ENCODE measurements around the gene SAG. TPM values are rescaled to one million over a fixed set of nuclear protein-coding genes. Genes with fewer than 3 reads are reported as not detected.

The SAG gene
- total RNA-seq, 8 experiments from 2014 or later: 0.16 to 10.3 (median 1.7) TPM; not detected in 1

DNA sequence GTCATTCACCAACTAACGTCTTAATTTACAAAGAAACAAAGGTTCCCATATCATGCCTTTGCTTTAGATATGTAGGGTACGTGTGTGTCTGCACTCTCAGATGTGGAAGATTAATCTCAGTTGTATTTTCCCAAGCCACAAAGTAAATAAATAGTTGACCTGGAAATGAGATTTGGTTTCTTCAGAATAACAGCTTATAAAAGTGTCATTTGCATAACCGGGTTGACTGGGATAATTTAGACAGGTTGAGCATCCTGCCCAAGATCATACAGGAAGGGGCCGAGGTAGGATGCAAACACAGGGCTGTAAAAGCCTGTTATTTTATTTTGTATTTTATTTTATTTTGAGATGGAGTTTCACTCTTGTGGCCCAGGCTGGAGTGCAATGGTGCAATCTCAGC lies 36.7 kb upstream of the SAG start:
- in situ Hi-C loops (cut with MboI; ENCODE audit: low pct_unique_long_range_greater_than_20kb in 2 of 9, low sequenced_read_pairs in 9 of 9, unreplicated experiment in 9 of 9): loop anchor here in 6 of 9 experiments (25.0 kb wide), 2 partner anchors 409 to 659 kb away; partner anchors contain the start of gene SNORC (in 5 of the 6)
- Histone ChIP-seq H3K4me3 (no peak overlapping the region), H3K4me1 (replicated peaks in 1 of 2) (no peaks in the 10 kb centered on the region), H3K27ac (no peak overlapping the region)
- no peak for ATAC-seq (replicated peaks in 6 of 8)
- 80 to 100% (median 94%) methylated on average over 1 to 4 of the region's 4 CpGs; no CpG with 5 or more reads in 2 of the 10 experiments for WGBS, 10 experiments

DNA sequence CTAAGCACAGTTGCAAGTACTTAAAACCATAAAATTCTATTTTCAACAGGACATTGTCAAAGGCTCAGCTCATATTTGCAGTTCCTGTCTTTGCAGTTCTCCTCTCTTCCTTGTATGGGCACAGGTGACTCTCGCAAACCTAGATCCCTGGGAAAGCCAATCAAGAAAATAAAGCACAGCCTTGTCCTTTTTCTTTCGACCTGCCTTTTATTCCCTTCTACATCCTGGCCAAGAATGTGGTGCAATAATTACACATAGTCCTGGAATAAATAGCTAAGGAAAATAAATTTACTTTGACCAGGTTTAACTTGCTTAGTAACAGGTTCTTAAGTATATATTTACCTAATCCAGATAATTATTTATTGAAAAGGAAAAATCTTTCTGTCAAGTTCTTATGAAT lies 35.9 kb upstream of the SAG start:
- WGBS, 10 experiments: 75 to 100% (median 100%) methylated on average over 1 to 2 of the region's 2 CpGs; no CpG with 5 or more reads in 1 of the 10 experiments
- Histone ChIP-seq H3K27ac (no peak overlapping the region), H3K4me1 (replicated peaks in 1 of 2) (no peaks in the 10 kb centered on the region), H3K4me3 (no peak overlapping the region)
- ATAC-seq (replicated peaks in 6 of 8): no peak
- in situ Hi-C loops (cut with MboI; ENCODE audit: low pct_unique_long_range_greater_than_20kb in 2 of 9, low sequenced_read_pairs in 9 of 9, unreplicated experiment in 9 of 9): loop anchor here in 6 of 9 experiments (25.0 kb wide), 2 partner anchors 409 to 659 kb away; partner anchors contain the start of gene SNORC (in 5 of the 6)

DNA sequence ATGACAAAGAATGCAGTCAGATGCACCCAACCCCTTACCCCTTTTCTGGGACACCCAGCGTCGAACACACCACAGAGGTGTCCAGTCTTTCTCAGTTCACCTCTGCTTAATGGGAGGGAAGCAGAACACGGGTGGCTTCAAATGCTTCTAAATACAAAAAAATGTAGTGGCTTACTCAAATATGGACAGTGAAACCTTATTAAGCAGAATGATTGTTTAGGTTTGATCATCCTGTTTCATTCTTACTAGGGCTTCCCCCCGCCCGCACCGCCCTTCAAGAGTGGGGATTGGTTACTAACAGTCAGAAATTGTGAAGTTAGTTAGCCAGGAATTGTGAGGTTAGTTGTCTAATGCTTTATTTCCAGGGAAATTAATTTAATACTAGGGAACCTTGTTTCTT lies 34.5 kb upstream of the SAG start:
- in situ Hi-C loops (cut with MboI; ENCODE audit: low pct_unique_long_range_greater_than_20kb in 2 of 9, low sequenced_read_pairs in 9 of 9, unreplicated experiment in 9 of 9): loop anchor here in 6 of 9 experiments (25.0 kb wide), 2 partner anchors 411 to 661 kb away; partner anchors contain the start of gene SNORC (in 5 of the 6)
- Histone ChIP-seq H3K27ac (no peak overlapping the region), H3K4me3 (no peak overlapping the region), H3K4me1 (replicated peaks in 1 of 2) (no peaks in the 10 kb centered on the region)
- WGBS, 10 experiments: 67 to 100% (median 93%) methylated on average over 1 to 6 of the region's 6 CpGs; no CpG with 5 or more reads in 3 of the 10 experiments
- no peak for ATAC-seq (replicated peaks in 6 of 8)

DNA sequence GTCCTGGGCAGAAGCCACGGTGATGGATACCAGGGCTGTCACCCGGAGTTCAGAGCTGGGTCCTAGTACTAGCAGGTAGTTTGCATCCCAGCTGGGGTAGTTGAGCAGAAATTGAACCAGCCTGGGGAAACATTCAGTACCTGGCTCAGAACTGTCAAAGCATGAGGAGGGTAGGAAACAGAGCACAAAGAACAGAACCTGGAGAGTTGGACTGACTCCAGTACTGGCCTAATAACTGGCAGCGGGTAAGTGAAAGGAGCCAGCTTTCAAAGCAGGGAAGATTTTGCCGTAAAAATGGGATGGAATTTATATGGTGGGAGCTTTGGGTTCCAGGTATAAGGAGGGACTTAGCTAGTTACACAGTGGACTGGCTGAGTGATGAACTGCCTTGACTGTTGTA lies 32.4 kb upstream of the SAG start:
- in situ Hi-C loops (cut with MboI; ENCODE audit: low pct_unique_long_range_greater_than_20kb in 2 of 9, low sequenced_read_pairs in 9 of 9, unreplicated experiment in 9 of 9): no loop called here
- no peak for ATAC-seq (replicated peaks in 6 of 8)
- 60 to 94% (median 81%) methylated on average over 1 to 4 of the region's 4 CpGs; no CpG with 5 or more reads in 3 of the 10 experiments for WGBS, 10 experiments
- H3K4me1 ChIP-seq (replicated peaks in 1 of 2): no peaks in the 10 kb centered on the region
- H3K4me3 ChIP-seq: no peak overlapping the region
- no peak overlapping the region for H3K27ac ChIP-seq

GRCh38 chr2:233278921-233279320 lies 28.7 kb upstream of the SAG start:
- ATAC-seq (replicated peaks in 6 of 8): no peak
- H3K4me3 ChIP-seq: no peak overlapping the region
- in situ Hi-C loops (cut with MboI; ENCODE audit: low pct_unique_long_range_greater_than_20kb in 2 of 9, low sequenced_read_pairs in 9 of 9, unreplicated experiment in 9 of 9): no loop called here
- H3K4me1 ChIP-seq (replicated peaks in 1 of 2): no peaks in the 10 kb centered on the region
- 78 to 100% (median 94%) methylated on average over 1 to 2 of the region's 2 CpGs for WGBS, 10 experiments
- H3K27ac ChIP-seq: no peak overlapping the region

DNA sequence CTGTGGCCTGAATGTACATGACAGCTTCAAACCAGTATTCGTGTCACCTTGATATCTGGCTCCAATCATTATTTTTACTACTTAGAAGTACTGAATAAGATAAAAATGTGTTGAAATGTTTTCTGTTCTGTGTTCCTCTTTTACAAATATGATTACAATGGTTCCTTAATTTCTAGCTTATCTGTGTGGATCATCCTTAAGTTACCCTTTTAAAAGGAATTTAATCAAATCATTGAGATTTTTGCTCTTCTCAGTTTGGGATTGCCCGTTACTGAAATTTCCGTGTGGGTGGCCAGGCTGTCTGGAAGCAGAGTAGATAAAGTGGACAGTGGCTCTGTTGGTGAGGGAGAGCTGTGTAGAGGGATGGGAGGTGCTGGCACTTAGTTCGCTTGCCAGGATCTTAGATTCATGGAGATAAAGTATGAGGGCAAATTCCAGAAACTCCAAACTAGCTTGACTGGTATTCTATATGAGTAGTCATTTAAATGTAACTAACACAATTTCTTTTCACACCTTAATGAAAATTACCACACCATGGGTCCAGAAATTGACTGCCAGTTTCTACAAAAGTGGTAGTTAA lies 27.4 kb upstream of the SAG start:
- no peak for ATAC-seq (replicated peaks in 6 of 8)
- no peak overlapping the region for H3K4me3 ChIP-seq
- 73 to 100% (median 95%) methylated on average over 1 to 4 of the region's 4 CpGs for WGBS, 10 experiments
- in situ Hi-C loops (cut with MboI; ENCODE audit: low pct_unique_long_range_greater_than_20kb in 2 of 9, low sequenced_read_pairs in 9 of 9, unreplicated experiment in 9 of 9): no loop called here
- no peak overlapping the region for H3K27ac ChIP-seq
- no peaks in the 10 kb centered on the region for H3K4me1 ChIP-seq (replicated peaks in 1 of 2)

- in situ Hi-C loops (cut with MboI; ENCODE audit: low pct_unique_long_range_greater_than_20kb in 2 of 9, low sequenced_read_pairs in 9 of 9, unreplicated experiment in 9 of 9): no loop called here
- H3K27ac ChIP-seq: no peak overlapping the region
- H3K4me3 ChIP-seq: no peak overlapping the region
- no peaks in the 10 kb centered on the region for H3K4me1 ChIP-seq (replicated peaks in 1 of 2)
- ATAC-seq (replicated peaks in 6 of 8): no peak
- 69 to 100% (median 96%) methylated on average over 3 to 4 of the region's 4 CpGs; no CpG with 5 or more reads in 5 of the 10 experiments for WGBS, 10 experiments
These were observed 26.1 kb upstream of the SAG start for GRCh38 chr2:233281553-233281952.

DNA sequence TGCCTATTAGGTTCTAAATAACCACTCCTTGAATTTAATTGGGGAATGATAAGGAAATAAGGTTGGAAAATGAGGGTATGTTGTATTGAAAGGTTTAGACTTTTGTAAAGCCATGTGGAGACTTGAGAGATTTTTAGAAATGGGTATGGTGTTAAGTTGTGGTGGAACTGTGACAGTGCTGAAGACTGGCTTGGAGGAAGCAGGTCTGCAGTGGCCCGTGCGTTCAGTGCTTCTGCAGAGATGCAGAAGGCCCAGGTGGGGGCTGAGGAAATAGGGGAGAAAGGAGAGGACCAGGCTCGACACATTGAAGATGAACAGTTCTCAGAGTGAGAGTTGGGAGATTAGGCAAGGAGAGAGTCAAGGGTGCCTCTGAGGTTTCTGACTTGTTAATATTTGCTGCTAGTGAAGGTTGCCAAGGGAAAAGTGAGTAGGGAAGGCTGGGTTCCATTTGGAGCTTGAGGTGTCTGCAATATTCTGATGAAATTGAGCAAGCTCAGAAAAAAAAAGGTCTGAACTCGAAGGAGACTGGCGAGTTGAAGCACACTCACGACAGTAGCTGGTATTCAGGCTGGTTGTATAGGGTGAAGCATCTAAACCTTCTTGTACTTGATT lies 25.5 kb upstream of the SAG start:
- no peak for ATAC-seq (replicated peaks in 6 of 8)
- in situ Hi-C loops (cut with MboI; ENCODE audit: low pct_unique_long_range_greater_than_20kb in 2 of 9, low sequenced_read_pairs in 9 of 9, unreplicated experiment in 9 of 9): no loop called here
- no peaks in the 10 kb centered on the region for H3K4me1 ChIP-seq (replicated peaks in 1 of 2)
- H3K4me3 ChIP-seq: no peak overlapping the region
- 78 to 100% (median 98%) methylated on average over 1 to 6 of the region's 6 CpGs for WGBS, 10 experiments
- no peak overlapping the region for H3K27ac ChIP-seq

- Histone ChIP-seq H3K4me3 (no peak overlapping the region), H3K27ac (no peak overlapping the region), H3K4me1 (replicated peaks in 1 of 2) (no peaks in the 10 kb centered on the region)
- WGBS, 10 experiments: 80 to 100% (median 98%) methylated on average over 1 to 5 of the region's 5 CpGs; no CpG with 5 or more reads in 2 of the 10 experiments
- no peak for ATAC-seq (replicated peaks in 6 of 8)
- in situ Hi-C loops (cut with MboI; ENCODE audit: low pct_unique_long_range_greater_than_20kb in 2 of 9, low sequenced_read_pairs in 9 of 9, unreplicated experiment in 9 of 9): no loop called here
These were observed 21.7 kb upstream of the SAG start for GRCh38 chr2:233285921-233286320.

- no peak for ATAC-seq (replicated peaks in 6 of 8)
- 83 to 100% (median 95%) methylated on average over 1 to 6 of the region's 6 CpGs; no CpG with 5 or more reads in 2 of the 10 experiments for WGBS, 10 experiments
- H3K4me1 ChIP-seq (replicated peaks in 1 of 2): no peaks in the 10 kb centered on the region
- no peak overlapping the region for H3K4me3 ChIP-seq
- in situ Hi-C loops (cut with MboI; ENCODE audit: low pct_unique_long_range_greater_than_20kb in 2 of 9, low sequenced_read_pairs in 9 of 9, unreplicated experiment in 9 of 9): no loop called here
- H3K27ac ChIP-seq: no peak overlapping the region
These were observed 19.7 kb upstream of the SAG start for GRCh38 chr2:233287871-233288270.

- H3K27ac ChIP-seq: no peak overlapping the region
- WGBS, 10 experiments: 66 to 92% (median 74%) methylated on average over 2 to 4 of the region's 5 CpGs; no CpG with 5 or more reads in 5 of the 10 experiments
- no peaks in the 10 kb centered on the region for H3K4me1 ChIP-seq (replicated peaks in 1 of 2)
- peak in 1 of 8 experiments; percentile 33 for ATAC-seq (replicated peaks in 6 of 8)
- no peak overlapping the region for H3K4me3 ChIP-seq
- in situ Hi-C loops (cut with MboI; ENCODE audit: low pct_unique_long_range_greater_than_20kb in 2 of 9, low sequenced_read_pairs in 9 of 9, unreplicated experiment in 9 of 9): no loop called here
These were observed 19.0 kb upstream of the SAG start for GRCh38 chr2:233288663-233289062.

DNA sequence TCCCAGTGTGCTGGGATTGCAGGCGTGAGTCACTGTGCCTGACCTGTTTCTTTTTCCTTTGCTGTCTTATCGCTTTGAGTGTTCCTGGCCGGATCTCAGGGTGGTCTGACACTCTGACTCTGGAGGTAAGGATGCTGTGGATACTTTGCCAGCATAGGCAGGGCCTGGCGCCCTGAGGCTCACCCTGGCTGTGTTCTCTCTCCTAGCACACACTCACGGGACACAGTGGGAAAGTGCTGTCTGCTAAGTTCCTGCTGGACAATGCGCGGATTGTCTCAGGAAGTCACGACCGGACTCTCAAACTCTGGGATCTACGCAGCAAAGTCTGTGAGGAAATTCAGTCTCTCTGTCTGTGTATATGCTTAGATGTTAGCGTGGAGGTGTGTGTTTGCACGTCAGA lies 18.0 kb upstream of the SAG start:
- peak in 2 of 8 experiments; percentile 47 to 62 for ATAC-seq (replicated peaks in 6 of 8)
- H3K4me3 ChIP-seq: no peak overlapping the region
- H3K27ac ChIP-seq: no peak overlapping the region
- 82 to 100% (median 92%) methylated on average over 1 to 3 of the region's 12 CpGs; no CpG with 5 or more reads in 6 of the 10 experiments for WGBS, 10 experiments
- in situ Hi-C loops (cut with MboI; ENCODE audit: low pct_unique_long_range_greater_than_20kb in 2 of 9, low sequenced_read_pairs in 9 of 9, unreplicated experiment in 9 of 9): no loop called here
- H3K4me1 ChIP-seq (replicated peaks in 1 of 2): no peaks in the 10 kb centered on the region

DNA sequence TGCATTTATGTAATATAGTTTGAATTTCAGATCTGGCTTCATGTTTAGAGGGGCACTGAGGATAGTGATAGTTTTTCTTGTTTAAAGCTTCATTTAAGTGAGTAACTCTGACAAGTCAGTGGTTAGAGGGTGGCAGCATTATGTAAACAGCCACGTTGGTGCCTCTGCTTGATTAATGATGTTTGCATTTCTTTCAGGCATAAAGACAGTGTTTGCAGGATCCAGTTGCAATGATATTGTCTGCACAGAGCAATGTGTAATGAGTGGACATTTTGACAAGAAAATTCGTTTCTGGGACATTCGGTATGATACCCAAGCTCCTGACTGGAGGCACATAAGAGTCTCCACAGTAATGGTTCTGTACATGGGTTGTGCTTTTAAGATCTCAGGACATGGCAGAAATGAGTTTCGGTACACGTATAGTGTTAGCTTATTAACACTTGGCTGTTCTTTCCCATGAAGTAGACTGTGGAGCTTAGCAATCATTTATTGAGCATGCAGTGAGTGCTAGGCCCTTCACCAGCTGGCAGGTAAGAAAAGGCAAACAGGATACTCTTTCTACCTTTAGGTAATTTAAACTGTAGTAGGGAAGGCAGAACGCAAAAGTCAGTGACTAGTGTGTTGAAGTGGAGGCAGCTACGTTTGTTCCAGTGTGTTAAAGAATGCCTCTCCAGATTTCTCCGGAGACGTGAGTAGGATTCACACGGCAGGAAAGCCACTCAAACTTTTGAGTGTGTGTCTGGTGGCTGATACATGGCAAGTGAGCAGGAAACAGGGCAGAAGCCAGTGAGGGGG lies 17.4 kb upstream of the SAG start:
- WGBS, 10 experiments: 70 to 96% (median 91%) methylated on average over 4 to 9 of the region's 10 CpGs; no CpG with 5 or more reads in 1 of the 10 experiments
- no peaks in the 10 kb centered on the region for H3K4me1 ChIP-seq (replicated peaks in 1 of 2)
- H3K4me3 ChIP-seq: no peak overlapping the region
- no peak overlapping the region for H3K27ac ChIP-seq
- peak in 3 of 8 experiments; percentile 35 to 82 (median 66) for ATAC-seq (replicated peaks in 6 of 8)
- in situ Hi-C loops (cut with MboI; ENCODE audit: low pct_unique_long_range_greater_than_20kb in 2 of 9, low sequenced_read_pairs in 9 of 9, unreplicated experiment in 9 of 9): no loop called here
